Erythroblast (primary cell): ENCODE results near the gene NME7.

ENCODE experiments used
- GATA1 ChIP-seq: IDR thresholded peaks from 2 replicates; pipeline ENCODE4 v1.6.1; 2011; ENCODE audit warnings: low read depth, mild to moderate bottlenecking, control low read depth, low read length, moderate library complexity
- POLR2A ChIP-seq: IDR thresholded peaks from 2 replicates; pipeline ENCODE4 v1.6.1; 2011; ENCODE audit warnings: mild to moderate bottlenecking, low read length

GRCh38 chr1:169327875-169328274 lies 39.7 kb downstream of the NME7 start:
- peak; percentile 30 for TF ChIP-seq POLR2A
- peak; percentile 16 for TF ChIP-seq GATA1
